Hepatocyte (in vitro differentiated cells): ENCODE data around the gene RELB. TPM values are rescaled to one million over a fixed set of nuclear protein-coding genes. Genes with fewer than 3 reads are reported as not detected.

Experiments
- DNase-seq: peaks from one replicate; pipeline ENCODE4 v3.0.0-alpha.2; 2016; ENCODE audit warnings: low spot score
- H2AFZ ChIP-seq: fragments of 200-600 bp; sonication (generic); 2 replicates; pipeline ENCODE4 v1.6.0; 2016; ENCODE audit warnings: antibody characterized with exemption, mild to moderate bottlenecking
- H3K27ac ChIP-seq: fragments of 200-600 bp; sonication (generic); 2 replicates; pipeline ENCODE4 v1.5.1; 2016; ENCODE audit warnings: mild to moderate bottlenecking
- H3K27me3 ChIP-seq: fragments of 200-600 bp; sonication (generic); 2 replicates; pipeline ENCODE4 v1.6.1; 2016
- H3K36me3 ChIP-seq: fragments of 200-600 bp; sonication (generic); replicated peaks from 2 replicates; pipeline ENCODE4 v1.5.1; 2016; ENCODE audit warnings: low read depth; ENCODE audit not compliant: insufficient read depth
- H3K4me1 ChIP-seq: fragments of 200-600 bp; sonication (generic); 2 replicates; pipeline ENCODE4 v1.5.1; 2016; ENCODE audit warnings: mild to moderate bottlenecking, moderate library complexity; ENCODE audit not compliant: insufficient read depth
- H3K4me2 ChIP-seq: fragments of 200-600 bp; sonication (generic); 2 replicates; pipeline ENCODE4 v1.6.0; 2016
- H3K4me3 ChIP-seq: fragments of 200-600 bp; sonication (generic); 2 replicates; pipeline ENCODE4 v1.5.1; 2016; ENCODE audit warnings: mild to moderate bottlenecking
- H3K79me2 ChIP-seq: fragments of 200-600 bp; sonication (generic); 2 replicates; pipeline ENCODE4 v1.6.0; 2017; ENCODE audit warnings: mild to moderate bottlenecking
- H3K9me2 ChIP-seq: fragments of 200-600 bp; sonication (generic); replicated peaks from 2 replicates; pipeline ENCODE4 v1.6.0; 2017; ENCODE audit warnings: mild to moderate bottlenecking; ENCODE audit not compliant: insufficient read depth
- H3K9me3 ChIP-seq: fragments of 200-600 bp; sonication (generic); 2 replicates; pipeline ENCODE4 v1.5.1; 2016; ENCODE audit warnings: low read depth, mild to moderate bottlenecking
- H4K20me1 ChIP-seq: fragments of 200-600 bp; sonication (generic); 2 replicates; pipeline ENCODE4 v1.6.0; 2016; ENCODE audit warnings: mild to moderate bottlenecking; ENCODE audit not compliant: insufficient read depth, poor library complexity, severe bottlenecking
- EZH2 ChIP-seq: fragments of 200-600 bp; sonication (generic); IDR thresholded peaks from 2 replicates; pipeline ENCODE4 v1.6.1; 2016; ENCODE audit warnings: antibody characterized with exemption, mild to moderate bottlenecking, borderline replicate concordance
- EZH2phosphoT487 ChIP-seq: fragments of 200-600 bp; sonication (generic); IDR thresholded peaks from one replicate; pipeline ENCODE4 v1.6.1; 2018; ENCODE audit warnings: antibody characterized with exemption, mild to moderate bottlenecking, low read depth, moderate library complexity; ENCODE audit not compliant: unreplicated experiment, severe bottlenecking
- WGBS: methylation state at CpG from one replicate; pipeline ENCODE4 v1.1.6; 2016; ENCODE audit warnings: low lambda C conversion rate; ENCODE audit errors: missing lambda C conversion rate; 5-methylcytosine and 5-hydroxymethylcytosine counted together
- polyA plus RNA-seq: library from polyadenylated mRNA; unstranded; fragments of >200 nt; fragmentation: Nextera tagmentation; extraction: Ambion mirVana; gene quantifications from 2 replicates; pipeline ENCODE4 v1.2.1, GENCODE V29; 2016
- total RNA-seq: library from RNA; depleted of rRNA; stranded (reverse); fragments of >200 nt; gene quantifications from 2 replicates; pipeline ENCODE4 v1.2.3, GENCODE V29; 2014
- TF ChIP-seq, protein P1 (sequence below): fragments of 200-600 bp; sonication (generic); IDR thresholded peaks from 2 replicates; pipeline ENCODE4 v1.5.1; 2016; ENCODE audit warnings: antibody characterized with exemption, mild to moderate bottlenecking; ENCODE audit not compliant: poor library complexity

The RELB gene
- total and polyA plus RNA-seq, 2 experiments from 2014 or later = 6.3 to 9.1 TPM

DNA sequence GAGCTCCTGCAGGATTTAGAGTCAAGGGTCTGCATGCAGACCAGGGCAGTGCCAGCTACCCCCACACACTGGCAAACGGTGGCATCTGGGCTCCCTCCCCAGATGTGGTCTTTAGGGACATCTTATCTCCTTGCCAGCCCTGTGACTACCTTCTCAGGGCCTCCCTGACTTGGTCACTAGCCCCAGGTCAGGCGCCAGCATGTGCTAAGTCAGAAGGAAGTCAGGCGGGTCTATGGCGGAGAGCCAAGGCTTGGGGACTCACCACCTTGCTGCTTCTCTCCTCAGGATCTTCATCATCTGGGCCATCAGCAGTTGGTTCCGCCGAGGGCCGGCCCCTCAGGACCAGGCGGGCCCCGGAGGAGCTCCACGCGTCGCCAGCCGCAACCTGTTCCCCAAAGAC is 28.5 kb upstream of the RELB start:
- Histone ChIP-seq H3K79me2 (peaks cover 3% of the 10 kb centered on the region), H3K9me3 (no peaks in the 10 kb centered on the region), H3K27me3 (no peaks in the 10 kb centered on the region), H2AFZ (no peak overlapping the region), H3K36me3 (no peaks in the 10 kb centered on the region), H4K20me1 (peaks cover 7% of the 10 kb centered on the region), H3K27ac (no peak overlapping the region), H3K4me1 (no peaks in the 10 kb centered on the region), H3K9me2 (no peaks in the 10 kb centered on the region), H3K4me2 (no peak overlapping the region), H3K4me3 (no peak overlapping the region)
- no peak for DNase-seq
- WGBS = 97% methylated on average over 13 of the region's 13 CpGs
- TF ChIP-seq EZH2 (no peak), EZH2phosphoT487 (no peak)
- TF ChIP-seq, protein P1, sequence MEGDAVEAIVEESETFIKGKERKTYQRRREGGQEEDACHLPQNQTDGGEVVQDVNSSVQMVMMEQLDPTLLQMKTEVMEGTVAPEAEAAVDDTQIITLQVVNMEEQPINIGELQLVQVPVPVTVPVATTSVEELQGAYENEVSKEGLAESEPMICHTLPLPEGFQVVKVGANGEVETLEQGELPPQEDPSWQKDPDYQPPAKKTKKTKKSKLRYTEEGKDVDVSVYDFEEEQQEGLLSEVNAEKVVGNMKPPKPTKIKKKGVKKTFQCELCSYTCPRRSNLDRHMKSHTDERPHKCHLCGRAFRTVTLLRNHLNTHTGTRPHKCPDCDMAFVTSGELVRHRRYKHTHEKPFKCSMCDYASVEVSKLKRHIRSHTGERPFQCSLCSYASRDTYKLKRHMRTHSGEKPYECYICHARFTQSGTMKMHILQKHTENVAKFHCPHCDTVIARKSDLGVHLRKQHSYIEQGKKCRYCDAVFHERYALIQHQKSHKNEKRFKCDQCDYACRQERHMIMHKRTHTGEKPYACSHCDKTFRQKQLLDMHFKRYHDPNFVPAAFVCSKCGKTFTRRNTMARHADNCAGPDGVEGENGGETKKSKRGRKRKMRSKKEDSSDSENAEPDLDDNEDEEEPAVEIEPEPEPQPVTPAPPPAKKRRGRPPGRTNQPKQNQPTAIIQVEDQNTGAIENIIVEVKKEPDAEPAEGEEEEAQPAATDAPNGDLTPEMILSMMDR = no peak

DNA sequence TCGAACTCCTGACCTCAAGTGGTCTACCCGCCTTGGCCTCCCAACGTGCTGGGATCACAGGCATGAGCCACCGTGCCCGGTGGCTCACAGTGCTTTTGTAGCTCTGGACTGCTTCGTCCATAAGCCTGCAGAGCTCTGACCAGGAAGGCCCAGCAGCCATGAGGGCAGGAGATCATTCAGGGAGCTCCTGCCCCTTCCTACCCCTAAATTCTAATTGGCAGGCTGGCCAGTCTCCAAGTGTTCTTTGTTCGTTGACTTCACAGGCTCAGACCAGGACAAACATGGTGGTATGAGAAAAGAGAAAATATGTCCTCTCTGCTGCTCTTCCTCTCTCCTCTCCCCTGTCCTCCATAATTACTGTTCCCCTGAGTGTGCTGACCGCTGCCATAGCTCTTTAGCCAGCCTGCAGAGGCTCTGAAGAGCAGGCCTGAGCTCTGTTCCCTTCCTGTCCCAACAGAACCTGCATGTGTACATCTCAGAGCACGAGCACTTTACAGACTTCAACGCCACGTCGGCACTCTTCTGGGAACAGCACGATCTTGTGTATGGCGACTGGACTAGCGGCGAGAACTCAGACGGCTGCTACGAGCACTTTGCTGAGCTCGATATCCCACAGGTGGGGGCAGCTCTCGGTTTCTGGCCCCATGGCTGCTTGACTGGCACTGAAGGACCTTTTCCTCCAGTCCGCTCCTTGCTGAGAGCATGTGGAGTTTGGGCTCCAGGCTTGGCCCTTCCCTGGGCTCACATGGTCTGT is 27.1 kb upstream of the RELB start:
- H3K36me3 ChIP-seq = no peaks in the 10 kb centered on the region
- peaks cover 7% of the 10 kb centered on the region for H4K20me1 ChIP-seq

GRCh38 chr19:44974857-44975256 is 26.4 kb upstream of the RELB start:
- H3K4me2 ChIP-seq = no peak overlapping the region
- H4K20me1 ChIP-seq = peaks cover 6% of the 10 kb centered on the region
- no peak overlapping the region for H3K4me3 ChIP-seq
- H2AFZ ChIP-seq = no peak overlapping the region
- peaks cover 3% of the 10 kb centered on the region for H3K79me2 ChIP-seq
- 87% methylated on average over 5 of the region's 5 CpGs for WGBS
- no peaks in the 10 kb centered on the region for H3K9me3 ChIP-seq
- H3K27ac ChIP-seq = no peak overlapping the region
- no peaks in the 10 kb centered on the region for H3K27me3 ChIP-seq
- H3K4me1 ChIP-seq = no peaks in the 10 kb centered on the region
- no peak for DNase-seq
- H3K36me3 ChIP-seq = no peaks in the 10 kb centered on the region
- TF ChIP-seq, protein P1 = no peak
- no peak for TF ChIP-seq EZH2phosphoT487
- no peak for TF ChIP-seq EZH2
- H3K9me2 ChIP-seq = no peaks in the 10 kb centered on the region

More for the DNA sequence above, 27.1 kb upstream of the RELB start:
- Histone ChIP-seq H3K27ac (no peak overlapping the region), H3K27me3 (no peaks in the 10 kb centered on the region), H3K9me2 (no peaks in the 10 kb centered on the region), H3K79me2 (peaks cover 3% of the 10 kb centered on the region), H3K4me1 (no peaks in the 10 kb centered on the region), H3K9me3 (no peaks in the 10 kb centered on the region), H2AFZ (no peak overlapping the region), H3K4me2 (no peak overlapping the region), H3K4me3 (no peak overlapping the region)
- DNase-seq = no peak
- 97% methylated on average over 21 of the region's 21 CpGs for WGBS
- no peak for TF ChIP-seq EZH2
- TF ChIP-seq, protein P1 = no peak
- no peak for TF ChIP-seq EZH2phosphoT487
